T-helper 22 cell (primary cell): ENCODE measurements around the gene SP9.

Source experiments
- DNase-seq: peaks from one replicate; pipeline ENCODE4 v3.0.0-alpha.2; 2020; ENCODE audit warnings: low read depth

The SP9 gene

GRCh38 chr2:174334781-174335251 is at the start of gene SP9:
Gene SP9, plus strand, starts transcription at chr2:174334954. Its CDS starts 139 bp downstream, at chr2:174335093.
- no peak for DNase-seq

- no peak for DNase-seq
These were observed 48.6 kb upstream of the SP9 start for GRCh38 chr2:174286172-174286571.

GRCh38 chr2:174292908-174293307 is 41.8 kb upstream of the SP9 start:
- DNase-seq = no peak

DNA sequence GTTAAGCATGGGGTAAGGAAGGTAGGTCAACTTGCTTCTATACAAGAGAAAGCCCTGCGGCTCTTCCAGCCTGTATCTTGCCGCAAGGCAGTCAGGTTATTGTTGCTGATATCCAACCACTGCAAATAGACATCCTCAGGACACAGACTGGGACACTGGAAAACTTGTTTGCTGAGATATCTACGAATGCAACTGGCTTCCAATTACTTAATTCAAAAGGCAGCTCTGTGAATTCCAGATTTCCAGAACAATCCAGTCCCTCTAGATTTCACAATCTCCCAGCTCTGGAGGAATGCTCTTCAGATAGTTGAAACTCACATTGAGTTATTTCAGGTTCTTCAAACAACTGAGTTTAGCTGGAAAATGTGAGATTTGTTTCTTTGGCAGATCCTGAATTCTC is 34.6 kb upstream of the SP9 start:
- no peak for DNase-seq

- DNase-seq = no peak
These were observed 22.0 kb upstream of the SP9 start for GRCh38 chr2:174312581-174313234.

- no peak for DNase-seq
These were observed 12.6 kb upstream of the SP9 start for GRCh38 chr2:174322149-174322548.

- no peak for DNase-seq
These were observed 12.0 kb upstream of the SP9 start for GRCh38 chr2:174322746-174323145.

DNA sequence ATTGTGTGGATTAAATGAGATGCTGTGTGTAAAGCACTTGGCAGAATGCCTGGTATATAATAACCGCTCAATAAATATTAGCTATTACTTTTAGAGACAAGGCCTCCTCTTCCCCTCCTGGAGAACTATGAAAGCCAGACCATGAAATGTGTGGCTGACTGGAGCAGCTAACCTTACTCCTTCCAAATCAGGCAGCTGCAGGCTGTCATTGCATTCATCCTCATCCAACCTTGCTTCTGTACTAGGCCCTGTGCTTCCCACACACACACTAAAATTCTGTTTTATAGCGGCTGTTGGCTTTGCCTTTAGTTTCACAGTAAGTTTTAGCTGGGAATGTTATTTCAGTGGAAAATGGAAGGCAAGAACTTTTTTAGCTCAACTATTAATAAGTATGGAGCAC is 10.2 kb upstream of the SP9 start:
- no peak for DNase-seq

GRCh38 chr2:174325373-174326160 is 9.2 kb upstream of the SP9 start:
- DNase-seq = no peak

- DNase-seq = no peak
These were observed 8.4 kb upstream of the SP9 start for GRCh38 chr2:174326161-174327020.

DNA sequence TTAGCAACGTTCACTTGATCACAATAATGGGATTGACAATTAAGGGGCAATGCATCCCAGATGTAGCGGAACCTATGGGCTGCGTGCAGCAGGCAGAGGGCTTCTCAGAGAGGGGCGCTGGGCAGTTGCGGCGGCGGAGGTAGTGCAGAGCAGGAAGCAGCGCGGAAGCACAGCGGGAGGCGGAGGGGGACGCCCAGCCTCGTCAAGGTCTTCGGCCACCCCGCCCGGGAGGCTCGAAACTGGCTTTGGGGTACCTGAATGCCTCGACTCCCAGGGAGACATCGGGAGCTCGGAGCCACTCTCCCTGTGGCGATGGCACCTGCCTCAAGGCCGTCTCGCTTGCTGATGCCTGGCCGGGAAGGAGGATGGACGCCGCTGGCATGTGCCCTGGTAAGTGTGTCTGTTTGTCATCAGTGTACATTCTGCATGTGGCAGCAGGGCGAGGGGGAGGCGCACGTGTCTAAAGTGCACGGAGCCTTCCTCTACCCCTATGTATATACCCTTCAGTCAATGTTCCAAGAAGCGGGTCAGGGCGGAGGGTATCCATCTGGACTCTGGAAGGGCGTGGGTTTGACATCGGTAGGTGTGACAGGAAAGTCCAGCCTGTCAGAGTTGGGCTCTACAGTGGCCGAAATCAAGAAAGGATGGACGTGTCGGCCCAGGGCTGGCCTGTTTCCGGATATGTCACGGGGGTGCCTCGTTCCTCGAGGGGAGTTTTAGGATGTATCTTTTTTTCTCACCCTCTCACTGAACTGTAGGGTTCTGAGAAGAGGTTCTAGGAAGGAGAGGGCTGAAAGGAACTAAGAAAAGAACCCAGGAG is 7.5 kb upstream of the SP9 start:
- DNase-seq = no peak

DNA sequence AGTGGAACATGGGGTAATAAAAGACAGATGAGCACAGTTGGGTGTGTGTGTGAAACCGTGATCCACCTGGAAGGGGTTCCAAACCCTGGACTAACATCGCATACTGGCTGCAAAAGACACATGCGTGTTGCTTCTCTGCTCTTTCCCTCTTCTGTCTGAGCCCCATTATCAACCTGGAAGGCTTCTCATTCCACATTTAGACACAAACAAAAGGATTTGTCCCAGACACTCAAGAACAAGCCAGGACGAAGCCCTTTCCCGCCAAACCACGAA is 7.0 kb upstream of the SP9 start:
- no peak for DNase-seq

GRCh38 chr2:174328114-174328960 is 6.4 kb upstream of the SP9 start:
- no peak for DNase-seq

DNA sequence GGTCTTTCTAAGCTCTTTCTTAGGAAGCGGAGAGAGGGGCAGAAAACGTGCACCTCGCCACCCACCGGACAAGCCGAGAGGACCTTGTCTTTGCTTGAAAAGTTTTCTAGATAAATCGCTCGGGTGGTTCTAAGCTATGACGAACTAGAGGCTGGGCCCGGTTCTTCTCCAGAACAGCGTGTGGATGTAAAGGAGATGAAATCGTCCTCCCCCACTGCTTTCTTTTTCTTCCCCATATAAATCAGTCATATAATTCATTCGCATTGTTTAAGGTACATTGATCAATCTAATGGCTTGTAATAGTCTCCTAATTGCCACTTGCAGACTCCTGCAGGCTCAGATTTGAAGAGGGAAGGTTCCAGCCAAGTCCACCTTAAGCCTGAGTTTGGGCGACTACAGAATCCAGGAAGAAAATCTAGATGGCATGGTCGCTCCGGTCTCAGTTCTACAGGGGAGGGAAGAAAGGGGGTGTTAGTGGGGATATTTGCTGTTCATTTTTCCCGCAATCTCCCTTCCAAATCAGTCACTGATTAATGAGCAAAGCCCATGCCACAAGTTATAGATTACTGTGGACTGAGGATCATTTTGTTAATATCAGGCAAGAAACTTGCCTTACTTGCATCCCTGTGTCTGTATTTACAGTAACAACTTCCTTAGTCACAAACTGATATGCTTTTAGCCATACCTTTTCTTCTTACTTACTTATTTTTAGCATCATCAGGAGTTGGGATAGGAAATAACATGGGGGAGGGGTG is 5.6 kb upstream of the SP9 start:
- no peak for DNase-seq

- DNase-seq = no peak
These were observed 3.7 kb upstream of the SP9 start for GRCh38 chr2:174330945-174331594.

- no peak for DNase-seq
These were observed 3.0 kb upstream of the SP9 start for GRCh38 chr2:174331595-174332216.

DNA sequence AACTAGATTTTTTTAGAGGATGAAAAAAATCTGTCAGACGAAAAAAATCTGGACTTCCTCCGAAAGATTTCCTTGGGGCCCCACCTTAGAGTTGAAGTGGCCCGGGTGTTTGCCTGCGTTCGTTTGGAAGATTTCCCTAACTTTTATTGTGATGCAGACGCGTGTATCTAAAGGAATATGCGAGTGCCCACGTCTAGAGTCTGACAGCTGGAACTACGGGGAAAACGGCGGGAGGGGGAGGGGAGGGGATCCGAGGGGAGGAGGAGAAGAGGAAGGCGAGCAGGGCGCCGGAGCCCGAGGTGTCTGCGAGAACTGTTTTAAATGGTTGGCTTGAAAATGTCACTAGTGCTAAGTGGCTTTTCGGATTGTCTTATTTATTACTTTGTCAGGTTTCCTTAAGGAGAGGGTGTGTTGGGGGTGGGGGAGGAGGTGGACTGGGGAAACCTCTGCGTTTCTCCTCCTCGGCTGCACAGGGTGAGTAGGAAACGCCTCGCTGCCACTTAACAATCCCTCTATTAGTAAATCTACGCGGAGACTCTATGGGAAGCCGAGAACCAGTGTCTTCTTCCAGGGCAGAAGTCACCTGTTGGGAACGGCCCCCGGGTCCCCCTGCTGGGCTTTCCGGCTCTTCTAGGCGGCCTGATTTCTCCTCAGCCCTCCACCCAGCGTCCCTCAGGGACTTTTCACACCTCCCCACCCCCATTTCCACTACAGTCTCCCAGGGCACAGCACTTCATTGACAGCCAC is 2.4 kb upstream of the SP9 start:
- DNase-seq = no peak

DNA sequence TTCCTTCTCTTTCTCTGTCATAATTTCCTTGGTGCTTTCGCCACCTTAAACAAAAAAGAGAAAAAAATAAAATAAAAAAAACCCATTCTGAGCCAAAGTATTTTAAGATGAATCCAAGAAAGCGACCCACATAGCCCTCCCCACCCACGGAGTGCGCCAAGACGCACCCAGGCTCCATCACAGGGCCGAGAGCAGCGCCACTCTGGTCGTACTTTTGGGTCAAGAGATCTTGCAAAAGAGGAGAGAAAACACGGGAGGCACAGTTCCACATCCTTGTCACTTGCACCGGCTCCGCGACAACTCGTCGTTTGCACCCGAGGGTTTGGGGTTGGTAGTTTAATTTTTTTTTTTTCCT is 1.8 kb upstream of the SP9 start:
- DNase-seq = no peak
